ENCODE measurements around the gene INPP4B. TPM values are rescaled to one million over a fixed set of nuclear protein-coding genes. Genes with fewer than 3 reads are reported as not detected.
A peak's percentile ranks its signal among the peaks of the same experiment; 100 is the strongest.

INPP4B gene
- total RNA-seq, 1 donor from 2014 or later, result 3.4 TPM

DNA sequence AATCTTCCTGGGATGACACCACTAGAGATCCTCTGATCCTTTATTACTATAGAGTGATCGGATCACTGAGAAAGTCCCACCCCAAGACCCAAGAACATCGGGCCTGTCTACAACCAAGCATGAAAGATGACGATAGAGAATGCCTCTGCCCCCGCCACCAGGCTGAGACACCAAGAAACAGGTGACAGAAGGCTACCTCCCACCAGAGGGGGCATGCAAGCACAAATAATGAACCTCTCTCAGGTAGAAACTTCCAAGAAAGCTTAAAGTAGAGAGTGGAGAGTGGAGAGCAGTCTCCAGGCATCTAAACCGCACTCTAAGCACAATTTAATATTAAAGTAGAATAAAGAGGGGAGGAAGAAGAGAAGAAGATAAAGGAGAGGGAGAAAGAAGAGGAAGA, 402.6 kb downstream of the INPP4B start:
- H3K27me3 Mint-ChIP-seq, result no peaks in the 10 kb centered on the region
- no peak overlapping the region for H3K27ac Mint-ChIP-seq
- peaks cover 4% of the 10 kb centered on the region for H3K9me3 Mint-ChIP-seq (ENCODE audit: low read depth)
- H3K36me3 Mint-ChIP-seq (ENCODE audit: insufficient read depth), result no peaks in the 10 kb centered on the region
- H3K4me1 Mint-ChIP-seq (ENCODE audit: low read depth), result no peaks in the 10 kb centered on the region
- DNase-seq (ENCODE audit: low spot score, unreplicated experiment), result no peak
- TF ChIP-seq, protein P1, sequence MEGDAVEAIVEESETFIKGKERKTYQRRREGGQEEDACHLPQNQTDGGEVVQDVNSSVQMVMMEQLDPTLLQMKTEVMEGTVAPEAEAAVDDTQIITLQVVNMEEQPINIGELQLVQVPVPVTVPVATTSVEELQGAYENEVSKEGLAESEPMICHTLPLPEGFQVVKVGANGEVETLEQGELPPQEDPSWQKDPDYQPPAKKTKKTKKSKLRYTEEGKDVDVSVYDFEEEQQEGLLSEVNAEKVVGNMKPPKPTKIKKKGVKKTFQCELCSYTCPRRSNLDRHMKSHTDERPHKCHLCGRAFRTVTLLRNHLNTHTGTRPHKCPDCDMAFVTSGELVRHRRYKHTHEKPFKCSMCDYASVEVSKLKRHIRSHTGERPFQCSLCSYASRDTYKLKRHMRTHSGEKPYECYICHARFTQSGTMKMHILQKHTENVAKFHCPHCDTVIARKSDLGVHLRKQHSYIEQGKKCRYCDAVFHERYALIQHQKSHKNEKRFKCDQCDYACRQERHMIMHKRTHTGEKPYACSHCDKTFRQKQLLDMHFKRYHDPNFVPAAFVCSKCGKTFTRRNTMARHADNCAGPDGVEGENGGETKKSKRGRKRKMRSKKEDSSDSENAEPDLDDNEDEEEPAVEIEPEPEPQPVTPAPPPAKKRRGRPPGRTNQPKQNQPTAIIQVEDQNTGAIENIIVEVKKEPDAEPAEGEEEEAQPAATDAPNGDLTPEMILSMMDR (IDR thresholded peaks at IDR 0.05; ENCODE audit: unreplicated experiment), result no peak
- no peak overlapping the region for H3K4me3 Mint-ChIP-seq (ENCODE audit: low read depth)

DNA sequence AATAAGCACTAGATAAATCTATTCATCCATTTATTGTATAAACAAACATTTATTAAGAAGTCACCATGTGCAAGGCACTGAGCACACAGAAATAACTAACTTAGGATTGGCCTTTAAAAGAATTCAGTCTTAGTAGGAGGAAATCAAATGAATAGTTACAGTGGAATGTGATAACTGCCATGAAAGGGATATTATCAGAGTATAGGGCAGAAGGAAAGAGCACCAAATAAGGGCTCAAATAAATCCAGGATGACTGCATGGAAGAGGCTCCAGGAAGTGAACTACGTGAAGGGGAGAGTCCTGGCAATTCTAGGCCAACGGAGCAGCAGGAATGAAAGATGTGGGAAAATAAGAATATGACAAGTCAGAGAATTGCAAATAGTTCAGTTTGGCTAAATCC, 406.0 kb downstream of the INPP4B start:
- H3K4me3 Mint-ChIP-seq (ENCODE audit: low read depth), result no peak overlapping the region
- no peaks in the 10 kb centered on the region for H3K27me3 Mint-ChIP-seq
- no peak for DNase-seq (ENCODE audit: low spot score, unreplicated experiment)
- TF ChIP-seq, protein P1 (IDR thresholded peaks at IDR 0.05; ENCODE audit: unreplicated experiment), result no peak
- peaks cover 4% of the 10 kb centered on the region for H3K4me1 Mint-ChIP-seq (ENCODE audit: low read depth)
- H3K27ac Mint-ChIP-seq, result no peak overlapping the region
- peaks cover 18% of the 10 kb centered on the region for H3K9me3 Mint-ChIP-seq (ENCODE audit: low read depth)
- no peaks in the 10 kb centered on the region for H3K36me3 Mint-ChIP-seq (ENCODE audit: insufficient read depth)

DNA sequence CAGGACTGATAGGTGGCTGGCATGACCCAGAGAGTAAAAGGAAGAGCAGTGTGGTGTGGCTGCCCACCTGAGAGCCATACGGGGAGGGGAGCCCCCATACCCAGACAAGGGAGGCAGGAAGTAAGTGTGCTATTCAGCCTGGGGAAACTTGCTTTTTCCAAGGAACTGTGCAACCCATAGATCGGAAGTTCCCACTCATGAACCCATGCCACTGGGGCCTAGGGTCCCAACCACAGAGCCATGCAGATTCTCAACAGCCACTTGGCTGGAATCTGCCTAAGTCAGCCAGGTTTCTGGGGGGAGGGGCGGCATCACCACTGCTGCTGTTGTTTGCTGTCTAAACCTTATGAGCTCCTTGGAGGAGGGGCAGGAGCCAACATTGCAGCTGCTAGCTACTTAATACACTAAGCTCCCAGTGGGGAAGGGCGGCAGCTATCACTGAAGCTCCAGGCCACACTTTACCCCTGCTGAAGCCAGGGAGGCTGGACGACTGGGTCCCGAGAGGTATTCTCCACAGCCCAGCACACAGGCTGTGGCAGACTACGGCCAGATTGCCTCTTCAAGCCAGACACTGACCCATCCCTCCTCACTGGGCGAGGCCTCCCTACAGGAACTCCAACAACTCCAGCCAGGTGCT, 410.4 kb downstream of the INPP4B start:
- H3K36me3 Mint-ChIP-seq (ENCODE audit: insufficient read depth), result no peaks in the 10 kb centered on the region
- H3K9me3 Mint-ChIP-seq (ENCODE audit: low read depth), result peaks cover 18% of the 10 kb centered on the region
- no peak overlapping the region for H3K4me3 Mint-ChIP-seq (ENCODE audit: low read depth)
- TF ChIP-seq, protein P1 (IDR thresholded peaks at IDR 0.05; ENCODE audit: unreplicated experiment), result no peak
- DNase-seq (ENCODE audit: low spot score, unreplicated experiment), result peak; percentile 13
- peak overlapping the region; percentile 70 for H3K27ac Mint-ChIP-seq
- no peaks in the 10 kb centered on the region for H3K27me3 Mint-ChIP-seq
- peaks cover 4% of the 10 kb centered on the region for H3K4me1 Mint-ChIP-seq (ENCODE audit: low read depth)

DNA sequence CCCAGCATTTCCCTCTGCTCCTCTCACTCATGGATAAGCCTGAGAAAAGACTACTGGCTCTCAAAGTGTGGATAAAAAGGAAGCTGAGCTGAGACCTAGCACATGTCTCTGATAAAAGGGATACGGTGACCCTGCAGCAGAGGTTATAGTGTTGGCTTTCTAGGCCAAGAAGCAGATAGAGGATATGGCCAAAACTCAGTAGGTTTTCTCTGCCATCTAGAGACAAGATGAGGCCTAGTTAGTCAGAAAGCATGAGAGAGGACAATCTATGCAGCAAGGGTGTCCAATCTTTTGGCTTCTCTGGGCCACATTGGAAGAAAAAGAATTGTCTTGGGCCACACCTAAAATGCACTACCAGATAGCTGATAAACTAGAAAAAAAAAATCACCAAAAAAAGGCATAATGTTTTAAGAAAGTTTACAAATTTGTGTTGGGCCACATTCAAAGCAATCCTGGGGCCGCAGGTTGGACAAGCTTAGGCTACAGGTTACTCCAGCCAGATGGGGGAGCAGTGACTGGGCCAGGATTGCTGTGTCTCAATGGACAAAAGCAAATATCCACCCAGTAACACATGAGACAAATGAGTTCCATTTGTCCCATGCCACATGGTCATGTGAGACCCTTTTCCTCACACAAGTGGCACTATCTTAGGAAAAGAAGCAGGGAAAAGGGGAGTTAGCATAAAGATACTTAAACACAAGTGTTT, 411.4 kb downstream of the INPP4B start:
- no peak overlapping the region for H3K27ac Mint-ChIP-seq
- DNase-seq (ENCODE audit: low spot score, unreplicated experiment), result no peak
- TF ChIP-seq, protein P1 (IDR thresholded peaks at IDR 0.05; ENCODE audit: unreplicated experiment), result no peak
- H3K9me3 Mint-ChIP-seq (ENCODE audit: low read depth), result peaks cover 18% of the 10 kb centered on the region
- no peaks in the 10 kb centered on the region for H3K36me3 Mint-ChIP-seq (ENCODE audit: insufficient read depth)
- H3K4me1 Mint-ChIP-seq (ENCODE audit: low read depth), result peaks cover 4% of the 10 kb centered on the region
- no peaks in the 10 kb centered on the region for H3K27me3 Mint-ChIP-seq
- no peak overlapping the region for H3K4me3 Mint-ChIP-seq (ENCODE audit: low read depth)

DNA sequence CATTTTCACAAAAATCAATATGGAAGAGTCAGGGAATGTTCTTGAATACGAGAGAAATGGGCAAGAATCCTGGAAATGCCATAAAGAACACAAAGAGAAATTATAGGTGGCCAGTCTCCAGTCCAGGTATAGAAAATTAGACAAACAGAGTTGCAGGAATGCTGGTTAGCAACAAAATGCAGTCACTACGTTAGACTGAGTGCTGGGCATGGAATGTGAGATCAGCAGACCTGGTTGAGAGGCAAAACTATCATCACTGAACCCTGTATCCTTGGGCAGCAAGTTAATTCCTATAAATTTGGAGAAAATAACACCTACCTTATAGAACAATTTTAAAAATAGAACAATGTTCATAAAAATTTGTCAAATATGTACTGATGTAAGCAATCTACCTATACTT, 417.4 kb downstream of the INPP4B start:
- no peak for DNase-seq (ENCODE audit: low spot score, unreplicated experiment)
- Mint-ChIP-seq H3K4me1 (ENCODE audit: low read depth) (no peaks in the 10 kb centered on the region), H3K27me3 (no peaks in the 10 kb centered on the region), H3K27ac (no peak overlapping the region), H3K9me3 (ENCODE audit: low read depth) (no peaks in the 10 kb centered on the region), H3K4me3 (ENCODE audit: low read depth) (no peak overlapping the region), H3K36me3 (ENCODE audit: insufficient read depth) (no peaks in the 10 kb centered on the region)
- TF ChIP-seq, protein P1 (IDR thresholded peaks at IDR 0.05; ENCODE audit: unreplicated experiment), result no peak

All from progenitor cell of endocrine pancreas (in vitro differentiated cells).